ENCODE results near the gene ANKRD12.

DNA sequence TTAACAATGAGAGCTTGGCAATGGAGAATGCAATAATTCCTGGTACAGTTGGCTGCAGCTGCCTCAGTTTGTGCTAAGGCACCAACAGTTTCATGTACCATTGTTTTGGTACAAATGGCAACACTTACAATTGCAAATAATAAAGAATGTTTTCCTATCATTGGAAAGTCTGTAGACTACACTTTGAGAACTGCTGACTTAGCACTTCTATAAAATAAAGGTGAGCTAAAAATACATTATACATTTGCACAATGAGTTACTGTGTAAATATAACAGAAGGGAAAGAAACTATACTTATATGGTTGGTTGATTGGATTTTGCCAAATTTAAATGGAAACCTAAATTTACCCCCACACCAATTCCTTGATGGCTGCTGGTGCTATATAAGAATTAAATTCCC is 153.1 kb downstream of the ANKRD12 start:
- TF ChIP-seq, protein P1, sequence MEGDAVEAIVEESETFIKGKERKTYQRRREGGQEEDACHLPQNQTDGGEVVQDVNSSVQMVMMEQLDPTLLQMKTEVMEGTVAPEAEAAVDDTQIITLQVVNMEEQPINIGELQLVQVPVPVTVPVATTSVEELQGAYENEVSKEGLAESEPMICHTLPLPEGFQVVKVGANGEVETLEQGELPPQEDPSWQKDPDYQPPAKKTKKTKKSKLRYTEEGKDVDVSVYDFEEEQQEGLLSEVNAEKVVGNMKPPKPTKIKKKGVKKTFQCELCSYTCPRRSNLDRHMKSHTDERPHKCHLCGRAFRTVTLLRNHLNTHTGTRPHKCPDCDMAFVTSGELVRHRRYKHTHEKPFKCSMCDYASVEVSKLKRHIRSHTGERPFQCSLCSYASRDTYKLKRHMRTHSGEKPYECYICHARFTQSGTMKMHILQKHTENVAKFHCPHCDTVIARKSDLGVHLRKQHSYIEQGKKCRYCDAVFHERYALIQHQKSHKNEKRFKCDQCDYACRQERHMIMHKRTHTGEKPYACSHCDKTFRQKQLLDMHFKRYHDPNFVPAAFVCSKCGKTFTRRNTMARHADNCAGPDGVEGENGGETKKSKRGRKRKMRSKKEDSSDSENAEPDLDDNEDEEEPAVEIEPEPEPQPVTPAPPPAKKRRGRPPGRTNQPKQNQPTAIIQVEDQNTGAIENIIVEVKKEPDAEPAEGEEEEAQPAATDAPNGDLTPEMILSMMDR (conservative IDR thresholded peaks at IDR 0.05) = no peak
- no peak for TF ChIP-seq EZH2 (IDR thresholded peaks at IDR 0.05; ENCODE audit: low read depth)

Data from PC-9 (cell line).